ENCODE results near the gene TREM2. TPM values are rescaled to one million over a fixed set of nuclear protein-coding genes. Genes with fewer than 3 reads are reported as not detected.
A peak's percentile ranks its signal among the peaks of the same experiment; 100 is the strongest.

The TREM2 gene
- total RNA-seq, 1 donor from 2014 or later, result not detected

GRCh38 chr6:41200901-41201763 is 38.2 kb upstream of the TREM2 start, which contains the start of gene TREML2:
Gene TREML2 (minus strand): TSS chr6:41201149. CDS start chr6:41201008, 141 bp downstream.
- TF ChIP-seq CTCF (IDR thresholded peaks at IDR 0.05), result no peak
- DNase-seq (ENCODE audit: low spot score), result no peak
- no peak within 1 kb of the TSS for H3K4me3 Mint-ChIP-seq (ENCODE audit: unreplicated experiment)
- no peaks in the 10 kb centered on the region for H3K36me3 Mint-ChIP-seq (ENCODE audit: low read depth)
- H3K27me3 Mint-ChIP-seq (ENCODE audit: low read depth), result peaks cover 22% of the 10 kb centered on the region
- H3K9me3 Mint-ChIP-seq (ENCODE audit: low read depth), result no peaks in the 10 kb centered on the region
- H3K27ac Mint-ChIP-seq (ENCODE audit: unreplicated experiment), result peak within 1 kb of the TSS; percentile 70
- peaks cover 8% of the 10 kb centered on the region for H3K4me1 Mint-ChIP-seq (ENCODE audit: low read depth)

- H3K27ac Mint-ChIP-seq (ENCODE audit: unreplicated experiment), result peak overlapping the region; percentile 70
- no peaks in the 10 kb centered on the region for H3K9me3 Mint-ChIP-seq (ENCODE audit: low read depth)
- H3K4me3 Mint-ChIP-seq (ENCODE audit: unreplicated experiment), result no peak overlapping the region
- peaks cover 8% of the 10 kb centered on the region for H3K4me1 Mint-ChIP-seq (ENCODE audit: low read depth)
- no peak for TF ChIP-seq CTCF (IDR thresholded peaks at IDR 0.05)
- H3K27me3 Mint-ChIP-seq (ENCODE audit: low read depth), result peaks cover 28% of the 10 kb centered on the region
- DNase-seq (ENCODE audit: low spot score), result no peak
- H3K36me3 Mint-ChIP-seq (ENCODE audit: low read depth), result no peaks in the 10 kb centered on the region
Observed at GRCh38 chr6:41200296-41200900, 37.5 kb upstream of the TREM2 start.

GRCh38 chr6:41199552-41200246 is 36.8 kb upstream of the TREM2 start:
- no peak for DNase-seq (ENCODE audit: low spot score)
- Mint-ChIP-seq H3K9me3 (ENCODE audit: low read depth) (no peaks in the 10 kb centered on the region), H3K27ac (ENCODE audit: unreplicated experiment) (peak overlapping the region; percentile 70), H3K36me3 (ENCODE audit: low read depth) (no peaks in the 10 kb centered on the region), H3K27me3 (ENCODE audit: low read depth) (peaks cover 28% of the 10 kb centered on the region), H3K4me3 (ENCODE audit: unreplicated experiment) (no peak overlapping the region), H3K4me1 (ENCODE audit: low read depth) (peaks cover 8% of the 10 kb centered on the region)
- TF ChIP-seq CTCF (IDR thresholded peaks at IDR 0.05), result no peak

- Mint-ChIP-seq H3K4me3 (ENCODE audit: unreplicated experiment) (no peak overlapping the region), H3K27me3 (ENCODE audit: low read depth) (peaks cover 45% of the 10 kb centered on the region)
- no peak for TF ChIP-seq CTCF (IDR thresholded peaks at IDR 0.05)
Observed at GRCh38 chr6:41197234-41197633, 34.3 kb upstream of the TREM2 start.

GRCh38 chr6:41194386-41194785 is 31.5 kb upstream of the TREM2 start:
- H3K4me1 Mint-ChIP-seq (ENCODE audit: low read depth), result no peaks in the 10 kb centered on the region
- peaks cover 2% of the 10 kb centered on the region for H3K36me3 Mint-ChIP-seq (ENCODE audit: low read depth)
- H3K27ac Mint-ChIP-seq (ENCODE audit: unreplicated experiment), result no peak overlapping the region
- peaks cover 9% of the 10 kb centered on the region for H3K9me3 Mint-ChIP-seq (ENCODE audit: low read depth)
- no peak for DNase-seq (ENCODE audit: low spot score)
- TF ChIP-seq CTCF (IDR thresholded peaks at IDR 0.05), result no peak
- H3K27me3 Mint-ChIP-seq (ENCODE audit: low read depth), result peaks cover 48% of the 10 kb centered on the region
- H3K4me3 Mint-ChIP-seq (ENCODE audit: unreplicated experiment), result no peak overlapping the region

More at GRCh38 chr6:41197234-41197633, 34.3 kb upstream of the TREM2 start:
- DNase-seq (ENCODE audit: low spot score), result no peak
- Mint-ChIP-seq H3K9me3 (ENCODE audit: low read depth) (no peaks in the 10 kb centered on the region), H3K4me1 (ENCODE audit: low read depth) (peaks cover 8% of the 10 kb centered on the region), H3K36me3 (ENCODE audit: low read depth) (no peaks in the 10 kb centered on the region), H3K27ac (ENCODE audit: unreplicated experiment) (no peak overlapping the region)

Data from chondrocyte (in vitro differentiated cells).